ENCODE measurements around the gene PLA2G2F.

GRCh38 chr1:20134995-20135394, 4.1 kb upstream of the PLA2G2F start:
- no peak for TF ChIP-seq SIN3A (IDR thresholded peaks at IDR 0.05; ENCODE audit: borderline replicate concordance, insufficient read depth, low read length)
- TF ChIP-seq POLR2AphosphoS5 (IDR thresholded peaks at IDR 0.05; ENCODE audit: low read depth, low read length) = no peak

All from PFSK-1 (cell line).